Activated effector memory CD4-positive, alpha-beta T cell treated with Interleukin-2 at 50 U/mL for 16 hours (primary cell): Measurements from ENCODE around the gene TRH.
"Not testable (repeated sequence)": the region's sequence is repeated elsewhere in the genome, so short reads cannot be mapped to it uniquely, and the experiment has no call there.

Experiments
- DNase-seq: peaks from one replicate; pipeline ENCODE4 v3.0.0-alpha.2; 2020

Gene TRH

GRCh38 chr3:130013246-130013645 is 38.7 kb downstream of the TRH start:
- not testable (repeated sequence) for DNase-seq

- DNase-seq, result no peak
Observed at GRCh38 chr3:130014526-130014925, 40.0 kb downstream of the TRH start.

DNA sequence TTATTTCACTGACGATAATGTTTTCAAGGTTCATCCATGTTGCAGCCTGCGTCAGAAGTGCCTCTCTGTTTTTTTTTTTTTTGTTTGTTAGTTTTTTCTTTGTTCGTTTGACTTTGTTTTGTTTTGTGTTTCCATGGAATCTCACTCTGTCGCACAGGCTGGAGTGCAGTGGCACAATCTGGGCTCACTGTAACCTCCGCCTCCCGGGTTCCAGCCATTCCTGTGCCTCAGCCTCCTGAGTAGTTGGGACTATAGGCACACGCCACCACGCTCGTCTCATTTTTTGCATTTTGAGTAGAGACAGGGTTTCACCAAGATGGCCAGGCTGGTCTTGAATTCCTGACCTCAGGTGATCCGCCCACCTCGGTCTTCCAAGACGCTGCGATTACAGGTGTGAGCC is 43.1 kb downstream of the TRH start:
- not testable (repeated sequence) for DNase-seq

GRCh38 chr3:130026146-130026829 is 51.8 kb downstream of the TRH start:
- DNase-seq, result not testable (repeated sequence)

GRCh38 chr3:130027437-130027836 is 52.9 kb downstream of the TRH start:
- DNase-seq, result not testable (repeated sequence)
